CD4-positive, alpha-beta T cell (primary cell): ENCODE results near the gene ATAD3C. TPM values are rescaled to one million over a fixed set of nuclear protein-coding genes. Genes with fewer than 3 reads are reported as not detected.

Source experiments
- ATAC-seq: fragments of 200-7000 bp; cut with Tn5 transposase; one replicate; pipeline ENCODE4 v1.10.0; 2022; ENCODE audit warnings: mild to moderate bottlenecking; ENCODE audit not compliant: poor library complexity
- CTCF ChIA-PET: fragments of 350-600 bp; sonication (Branson Sonifier 250); formaldehyde crosslinking; loops from one replicate; lab custom pipeline; 2021; ENCODE audit warnings: antibody characterized with exemption, inconsistent platforms; lab: Charles Lee
- POLR2A ChIA-PET: fragments of 350-600 bp; sonication (Branson Sonifier 250); formaldehyde crosslinking; loops from one replicate; lab custom pipeline; 2021; ENCODE audit warnings: antibody characterized with exemption, inconsistent platforms; lab: Charles Lee
- DNase-seq, 14 experiments: peaks; one replicate each; pipeline ENCODE4 v3.0.0-alpha.2; 2013 to 2020; ENCODE audit warnings: mixed read lengths in 2 of 14
- H3K27ac ChIP-seq, 2 donors: one replicate each; pipeline versions ENCODE4 v1.5.1 to v1.7.0; 2013; ENCODE audit warnings: low read length in 2 of 2, low read depth in 1 of 2, mild to moderate bottlenecking in 1 of 2
- H3K27me3 ChIP-seq, 2 experiments: 1 replicate in 1 of 2; 2 replicates in 1 of 2; pipeline versions ENCODE4 v1.6.1 to v1.7.0; 2013; ENCODE audit warnings: low read length in 2 of 2, control low read depth in 1 of 2, mild to moderate bottlenecking in 1 of 2, moderate library complexity in 1 of 2; ENCODE audit not compliant: insufficient read depth in 2 of 2, control insufficient read depth in 1 of 2
- H3K36me3 ChIP-seq: one replicate; pipeline ENCODE4 v1.6.1; 2013; ENCODE audit warnings: low read length, control low read depth; ENCODE audit not compliant: insufficient read depth
- H3K4me1 ChIP-seq: one replicate; pipeline ENCODE4 v1.6.1; 2013; ENCODE audit warnings: low read length, control low read depth; ENCODE audit not compliant: insufficient read depth
- H3K4me3 ChIP-seq: one replicate; pipeline ENCODE4 v1.5.1; 2013; ENCODE audit warnings: mild to moderate bottlenecking, low read length, moderate library complexity
- H3K9me3 ChIP-seq, 2 experiments: 1 replicate in 1 of 2; 2 replicates in 1 of 2; pipeline versions ENCODE4 v1.6.1 to v1.7.0; 2013; ENCODE audit warnings: low read length in 2 of 2, mild to moderate bottlenecking in 2 of 2, control low read depth in 1 of 2, moderate library complexity in 1 of 2; ENCODE audit not compliant: control insufficient read depth in 1 of 2, insufficient read depth in 1 of 2
- H3K27ac Mint-ChIP-seq: one replicate; pipeline ENCODE4 v1.8.0; 2020; ENCODE audit warnings: mixed read lengths
- H3K27me3 Mint-ChIP-seq: one replicate; pipeline ENCODE4 v1.8.0; 2021; ENCODE audit warnings: mixed read lengths
- H3K36me3 Mint-ChIP-seq: one replicate; pipeline ENCODE4 v1.8.0; 2021; ENCODE audit warnings: low read depth, mixed read lengths
- H3K4me1 Mint-ChIP-seq: one replicate; pipeline ENCODE4 v1.8.0; 2021; ENCODE audit warnings: low read depth, mixed read lengths
- H3K4me3 Mint-ChIP-seq: one replicate; pipeline ENCODE4 v1.8.0; 2020; ENCODE audit warnings: mild to moderate bottlenecking, mixed read lengths
- H3K9me3 Mint-ChIP-seq: one replicate; pipeline ENCODE4 v1.8.0; 2020; ENCODE audit warnings: mixed read lengths
- intact Hi-C, 2 experiments: fragments of 100-400 bp; cut with DNase I in 1 of 2; cut with micrococcal nuclease in 1 of 2; formaldehyde crosslinking; loops; one replicate each; pipeline versions ENCODE4 v1.15.1 to v1.9.0; 2023 to 2025; cut with DNase I, micrococcal nuclease
- total RNA-seq, 174 experiments: library from RNA in 2 of 174; stranded (reverse) in 2 of 174; gene quantifications; one replicate each; pipeline ENCODE4 v1.2.3 and lab custom pipeline; 2021 to 2026
- TF ChIP-seq, protein P1 (sequence below): fragments of 200-600 bp; IDR thresholded peaks from one replicate; pipeline ENCODE4 v1.8.0; 2022; ENCODE audit warnings: antibody characterized with exemption, mild to moderate bottlenecking

ATAD3C gene
- total RNA-seq, 2 experiments from 2014 or later, result 0.28 to 0.74 TPM

DNA sequence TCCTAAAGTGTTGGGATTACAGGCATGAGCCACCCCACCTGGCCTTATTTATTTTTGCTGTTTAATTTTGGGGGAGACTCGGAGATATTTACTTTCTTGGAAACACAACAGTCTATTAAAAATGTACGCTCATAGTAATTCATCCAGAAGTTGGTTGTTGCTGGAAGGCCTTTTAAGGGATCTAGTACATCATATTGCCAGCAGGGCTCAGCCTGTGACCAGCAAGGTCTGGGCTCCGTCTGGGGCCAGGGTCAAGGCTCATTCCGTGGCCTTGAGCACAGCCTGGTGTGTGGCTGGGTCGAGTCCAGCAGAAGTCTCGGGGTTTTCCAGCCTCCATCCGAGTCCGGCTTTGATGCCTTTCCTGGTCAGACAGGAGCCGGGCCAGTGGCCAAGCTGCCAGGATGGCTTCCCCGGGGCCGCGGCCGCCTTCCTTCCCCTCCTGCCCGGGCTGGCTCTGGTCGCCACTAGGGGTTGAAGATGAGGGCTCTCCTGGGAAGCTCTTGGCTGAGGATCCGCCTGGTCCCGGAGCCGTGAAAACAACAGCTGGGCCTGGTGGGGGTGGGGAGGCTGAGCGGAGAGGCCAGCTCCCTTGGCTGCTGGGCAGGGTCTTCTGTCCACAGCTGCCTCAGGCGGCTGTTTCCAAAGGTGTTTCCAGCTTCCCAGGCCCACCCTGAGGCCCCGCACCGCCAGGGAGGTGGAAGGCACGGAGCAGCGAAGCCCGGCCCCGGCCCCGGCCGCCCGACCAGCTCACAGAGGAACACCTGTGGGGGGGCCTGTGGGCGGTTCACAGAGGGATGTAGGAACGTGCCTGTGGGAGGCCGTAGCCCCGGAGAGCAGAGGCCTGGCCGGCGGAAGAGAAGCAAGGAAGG is 19.1 kb upstream of the ATAD3C start:
- Mint-ChIP-seq H3K4me3 (no peak overlapping the region), H3K9me3 (no peaks in the 10 kb centered on the region), H3K27me3 (peaks cover 33% of the 10 kb centered on the region), H3K36me3 (no peaks in the 10 kb centered on the region), H3K4me1 (no peaks in the 10 kb centered on the region), H3K27ac (no peak overlapping the region)
- H3K36me3 ChIP-seq, result no peaks in the 10 kb centered on the region
- H3K27ac ChIP-seq, result no peak overlapping the region
- POLR2A ChIA-PET, result interaction anchor here (0.6 kb wide), 1 partner anchor 97 kb away, joined by 4 read pairs; no protein-coding TSS in a partner anchor
- CTCF ChIA-PET, result no interaction called here
- H3K9me3 ChIP-seq, result peaks cover 0 to 9% of the 10 kb centered on the region in 2 experiments
- peaks cover 12% of the 10 kb centered on the region for H3K4me1 ChIP-seq
- ATAC-seq (no peak), DNase-seq (no peak)
- intact Hi-C loops, result no loop called here
- H3K4me3 ChIP-seq, result no peak overlapping the region
- TF ChIP-seq, protein P1, sequence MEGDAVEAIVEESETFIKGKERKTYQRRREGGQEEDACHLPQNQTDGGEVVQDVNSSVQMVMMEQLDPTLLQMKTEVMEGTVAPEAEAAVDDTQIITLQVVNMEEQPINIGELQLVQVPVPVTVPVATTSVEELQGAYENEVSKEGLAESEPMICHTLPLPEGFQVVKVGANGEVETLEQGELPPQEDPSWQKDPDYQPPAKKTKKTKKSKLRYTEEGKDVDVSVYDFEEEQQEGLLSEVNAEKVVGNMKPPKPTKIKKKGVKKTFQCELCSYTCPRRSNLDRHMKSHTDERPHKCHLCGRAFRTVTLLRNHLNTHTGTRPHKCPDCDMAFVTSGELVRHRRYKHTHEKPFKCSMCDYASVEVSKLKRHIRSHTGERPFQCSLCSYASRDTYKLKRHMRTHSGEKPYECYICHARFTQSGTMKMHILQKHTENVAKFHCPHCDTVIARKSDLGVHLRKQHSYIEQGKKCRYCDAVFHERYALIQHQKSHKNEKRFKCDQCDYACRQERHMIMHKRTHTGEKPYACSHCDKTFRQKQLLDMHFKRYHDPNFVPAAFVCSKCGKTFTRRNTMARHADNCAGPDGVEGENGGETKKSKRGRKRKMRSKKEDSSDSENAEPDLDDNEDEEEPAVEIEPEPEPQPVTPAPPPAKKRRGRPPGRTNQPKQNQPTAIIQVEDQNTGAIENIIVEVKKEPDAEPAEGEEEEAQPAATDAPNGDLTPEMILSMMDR, result no peak
- H3K27me3 ChIP-seq, result peaks cover 44 to 53% of the 10 kb centered on the region in 2 experiments

DNA sequence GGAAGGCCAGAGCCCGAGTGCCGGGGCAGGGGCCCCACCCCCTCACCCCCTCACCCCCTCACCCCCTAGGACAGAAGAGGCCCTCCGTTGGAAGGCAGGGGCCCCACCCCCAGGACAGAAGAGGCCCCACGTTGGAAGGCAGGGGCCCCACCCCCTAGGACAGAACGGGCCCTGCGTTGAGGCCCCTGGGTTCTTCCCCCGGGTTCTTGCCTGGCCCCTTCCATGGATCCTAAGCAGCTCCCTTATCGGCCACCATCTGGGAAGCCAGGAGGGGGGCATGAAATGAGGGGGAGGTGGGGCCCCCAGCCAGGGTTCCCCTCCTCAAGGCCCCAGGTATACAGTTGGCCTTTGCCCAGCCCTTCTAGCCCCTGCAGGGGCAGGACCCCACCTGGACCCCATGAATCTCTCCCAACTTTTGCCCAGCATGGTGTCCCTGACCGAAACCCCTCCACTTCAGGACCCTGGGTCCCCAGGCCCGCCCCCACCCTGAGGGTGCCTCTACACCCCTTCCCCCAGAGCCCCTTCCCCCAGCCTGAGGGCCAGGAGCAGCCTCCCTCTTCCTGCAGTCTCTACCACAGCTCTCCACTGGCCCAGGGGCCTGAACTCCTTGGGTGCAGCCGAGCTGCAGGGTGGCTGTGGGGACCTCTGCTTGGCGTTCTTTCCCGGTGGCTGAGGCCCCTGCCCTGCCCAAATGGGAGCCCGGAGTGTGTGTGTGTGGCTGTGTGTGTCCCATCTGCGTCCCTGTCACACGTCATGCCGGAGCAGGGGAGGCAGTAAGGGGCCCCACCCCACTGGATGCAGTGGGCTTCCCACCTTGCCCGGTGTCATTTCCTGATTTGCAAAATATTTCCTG is 18.3 kb upstream of the ATAD3C start:
- Histone ChIP-seq H3K27ac (no peak overlapping the region), H3K9me3 (peaks cover 0 to 11% of the 10 kb centered on the region in 2 experiments), H3K4me3 (no peak overlapping the region), H3K4me1 (peaks cover 18% of the 10 kb centered on the region), H3K36me3 (no peaks in the 10 kb centered on the region), H3K27me3 (peaks cover 43 to 55% of the 10 kb centered on the region in 2 experiments)
- no peak for DNase-seq
- ChIA-PET CTCF (no interaction called here), POLR2A (no interaction called here)
- Mint-ChIP-seq H3K9me3 (no peaks in the 10 kb centered on the region), H3K36me3 (no peaks in the 10 kb centered on the region), H3K27me3 (peaks cover 30% of the 10 kb centered on the region), H3K4me1 (no peaks in the 10 kb centered on the region), H3K27ac (no peak overlapping the region), H3K4me3 (no peak overlapping the region)
- no peak for ATAC-seq
- TF ChIP-seq, protein P1, result no peak
- intact Hi-C loops, result no loop called here

DNA sequence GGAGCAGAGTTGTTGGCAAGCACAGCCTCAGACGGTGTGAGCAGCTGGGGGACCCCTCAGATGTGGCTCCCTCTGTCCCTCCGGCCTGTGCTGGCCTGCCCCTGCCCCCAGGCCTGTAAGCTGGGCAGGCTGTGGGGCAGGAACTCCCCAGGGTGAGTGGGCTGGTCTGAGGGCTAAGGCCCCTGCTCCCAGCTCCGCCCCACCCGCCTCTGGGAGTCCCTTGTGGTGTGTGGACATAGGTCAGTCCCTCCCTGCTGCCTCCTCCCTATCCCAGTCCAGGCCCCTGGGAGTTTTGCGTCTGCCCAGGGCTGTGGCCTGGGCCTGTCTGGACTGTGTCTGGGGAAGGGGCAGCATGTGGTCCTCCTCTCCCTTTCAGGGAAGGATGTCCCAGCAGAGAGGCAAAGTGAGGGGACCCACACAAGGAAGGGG is 17.6 kb upstream of the ATAD3C start:
- Mint-ChIP-seq H3K9me3 (no peaks in the 10 kb centered on the region), H3K27me3 (peaks cover 29% of the 10 kb centered on the region), H3K4me1 (no peaks in the 10 kb centered on the region), H3K4me3 (no peak overlapping the region), H3K36me3 (no peaks in the 10 kb centered on the region), H3K27ac (no peak overlapping the region)
- Histone ChIP-seq H3K4me3 (no peak overlapping the region), H3K9me3 (peaks cover 0 to 17% of the 10 kb centered on the region in 2 experiments), H3K36me3 (no peaks in the 10 kb centered on the region), H3K27ac (no peak overlapping the region), H3K4me1 (peaks cover 24% of the 10 kb centered on the region), H3K27me3 (peaks cover 45 to 57% of the 10 kb centered on the region in 2 experiments)
- intact Hi-C loops, result no loop called here
- POLR2A ChIA-PET, result no interaction called here
- CTCF ChIA-PET, result no interaction called here
- ATAC-seq (no peak), DNase-seq (no peak)
- TF ChIP-seq, protein P1, result no peak
